HUES6 (cell line): ENCODE results near the gene CRTC1.

Experiments used
- H3K27ac ChIP-seq: 2 replicates; pipeline ENCODE4 v1.7.0; 2013; ENCODE audit warnings: low read depth, mild to moderate bottlenecking, low read length, inconsistent platforms
- H3K27me3 ChIP-seq: 2 replicates; pipeline ENCODE4 v1.6.1; 2013; ENCODE audit warnings: low read length; ENCODE audit not compliant: control insufficient read depth, insufficient read depth
- H3K36me3 ChIP-seq: 2 replicates; pipeline ENCODE4 v1.6.1; 2013; ENCODE audit warnings: low read length; ENCODE audit not compliant: control insufficient read depth, insufficient read depth
- H3K4me1 ChIP-seq: 2 replicates; pipeline ENCODE4 v1.6.1; 2013; ENCODE audit warnings: low read length; ENCODE audit not compliant: control insufficient read depth, insufficient read depth
- H3K4me3 ChIP-seq: 2 replicates; pipeline ENCODE4 v1.5.1; 2013; ENCODE audit warnings: low read depth, low read length
- H3K9ac ChIP-seq: one replicate; pipeline ENCODE4 v1.6.1; 2013; ENCODE audit warnings: mild to moderate bottlenecking, low read length
- H3K9me3 ChIP-seq: 2 replicates; pipeline ENCODE4 v1.6.1; 2013; ENCODE audit warnings: low read depth, low read length; ENCODE audit not compliant: control insufficient read depth, insufficient read depth

The CRTC1 gene

DNA sequence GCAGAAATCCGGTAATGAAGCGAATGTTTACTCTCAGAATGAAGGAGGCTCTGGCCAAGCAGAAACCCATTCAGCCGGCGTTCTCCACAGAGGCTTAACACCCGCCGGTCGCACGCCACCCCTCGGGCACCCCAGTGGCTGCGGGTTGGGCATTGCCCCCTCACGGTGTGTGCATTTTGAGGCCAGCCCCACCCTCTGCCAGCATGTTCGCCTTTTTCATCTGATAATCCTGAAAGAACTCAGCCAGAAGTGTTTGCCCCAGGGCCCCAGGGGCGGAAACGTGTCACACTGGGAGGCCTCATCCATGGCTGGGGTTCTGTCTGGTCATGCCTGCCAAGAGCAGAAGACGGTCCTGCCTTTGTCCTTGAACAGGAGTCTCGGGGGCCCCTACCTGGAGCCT lies 73.4 kb downstream of the CRTC1 start:
- no peaks in the 10 kb centered on the region; the same call in 1 of the 2 replicates for H3K4me1 ChIP-seq
- H3K27ac ChIP-seq, result no peak overlapping the region
- H3K9me3 ChIP-seq, result no peaks in the 10 kb centered on the region
- H3K9ac ChIP-seq, result no peak overlapping the region
- H3K36me3 ChIP-seq, result peaks cover 6% of the 10 kb centered on the region; the same call in 1 of the 2 replicates
- no peak overlapping the region for H3K4me3 ChIP-seq
- no peaks in the 10 kb centered on the region for H3K27me3 ChIP-seq

DNA sequence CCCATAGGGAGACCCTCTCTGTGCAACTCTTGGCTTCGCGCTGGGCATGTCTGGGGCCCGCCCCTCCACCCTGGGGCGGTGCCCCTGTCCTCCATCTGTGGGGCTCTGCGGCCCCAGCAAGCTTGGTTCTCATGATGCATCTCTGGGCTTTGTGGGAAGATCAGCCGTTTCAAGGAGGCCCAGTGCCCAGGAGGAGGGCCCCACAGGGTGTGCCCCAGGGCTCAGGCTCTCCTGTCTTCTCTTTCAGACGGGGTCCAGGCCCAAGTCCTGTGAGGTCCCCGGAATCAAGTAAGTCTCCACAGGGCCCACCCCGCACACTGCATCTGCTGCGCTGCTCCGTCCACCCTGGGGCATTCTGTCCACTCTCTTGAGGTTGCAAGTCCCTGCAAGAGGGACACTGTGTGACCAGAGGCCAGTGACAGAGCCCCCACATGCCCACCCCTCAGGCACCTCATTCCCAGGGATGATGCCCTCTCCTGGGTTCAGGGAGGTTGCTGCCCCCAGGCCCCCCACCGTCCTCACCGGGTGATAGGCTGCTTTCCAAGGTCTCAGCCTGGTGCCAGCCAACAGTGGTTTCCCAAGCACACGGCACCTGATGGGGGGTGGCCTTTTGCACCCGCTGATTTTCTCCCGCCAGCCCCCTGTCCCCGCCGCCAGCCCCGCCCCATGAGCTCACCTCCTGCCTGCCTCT lies 76.0 kb downstream of the CRTC1 start:
- Histone ChIP-seq H3K9me3 (no peaks in the 10 kb centered on the region), H3K4me3 (no peak overlapping the region), H3K9ac (no peak overlapping the region), H3K36me3 (no peaks in the 10 kb centered on the region), H3K4me1 (peaks cover 4% of the 10 kb centered on the region; the same call in 1 of the 2 replicates), H3K27me3 (peaks cover 12% of the 10 kb centered on the region), H3K27ac (no peak overlapping the region)

DNA sequence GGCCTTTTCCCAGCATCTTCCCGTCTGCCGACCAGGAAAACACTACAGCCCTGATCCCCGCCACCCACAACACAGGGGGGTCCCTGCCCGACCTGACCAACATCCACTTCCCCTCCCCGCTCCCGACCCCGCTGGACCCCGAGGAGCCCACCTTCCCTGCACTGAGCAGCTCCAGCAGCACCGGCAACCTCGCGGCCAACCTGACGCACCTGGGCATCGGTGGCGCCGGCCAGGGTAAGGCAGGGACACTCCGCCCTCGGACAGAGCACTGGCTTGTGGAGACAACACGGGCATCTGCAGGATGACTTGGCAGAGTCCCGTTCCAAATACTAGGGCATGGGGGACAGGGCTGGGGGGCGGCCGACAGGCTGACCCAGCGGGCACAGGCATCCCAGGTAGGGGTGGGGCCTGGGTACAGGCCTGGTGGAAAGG lies 76.5 kb downstream of the CRTC1 start:
- H3K27me3 ChIP-seq, result peaks cover 16% of the 10 kb centered on the region
- H3K4me3 ChIP-seq, result no peak overlapping the region
- H3K9me3 ChIP-seq, result no peaks in the 10 kb centered on the region
- H3K9ac ChIP-seq, result no peak overlapping the region
- peaks cover 4% of the 10 kb centered on the region; the same call in 1 of the 2 replicates for H3K4me1 ChIP-seq
- no peak overlapping the region for H3K27ac ChIP-seq
- H3K36me3 ChIP-seq, result no peaks in the 10 kb centered on the region

DNA sequence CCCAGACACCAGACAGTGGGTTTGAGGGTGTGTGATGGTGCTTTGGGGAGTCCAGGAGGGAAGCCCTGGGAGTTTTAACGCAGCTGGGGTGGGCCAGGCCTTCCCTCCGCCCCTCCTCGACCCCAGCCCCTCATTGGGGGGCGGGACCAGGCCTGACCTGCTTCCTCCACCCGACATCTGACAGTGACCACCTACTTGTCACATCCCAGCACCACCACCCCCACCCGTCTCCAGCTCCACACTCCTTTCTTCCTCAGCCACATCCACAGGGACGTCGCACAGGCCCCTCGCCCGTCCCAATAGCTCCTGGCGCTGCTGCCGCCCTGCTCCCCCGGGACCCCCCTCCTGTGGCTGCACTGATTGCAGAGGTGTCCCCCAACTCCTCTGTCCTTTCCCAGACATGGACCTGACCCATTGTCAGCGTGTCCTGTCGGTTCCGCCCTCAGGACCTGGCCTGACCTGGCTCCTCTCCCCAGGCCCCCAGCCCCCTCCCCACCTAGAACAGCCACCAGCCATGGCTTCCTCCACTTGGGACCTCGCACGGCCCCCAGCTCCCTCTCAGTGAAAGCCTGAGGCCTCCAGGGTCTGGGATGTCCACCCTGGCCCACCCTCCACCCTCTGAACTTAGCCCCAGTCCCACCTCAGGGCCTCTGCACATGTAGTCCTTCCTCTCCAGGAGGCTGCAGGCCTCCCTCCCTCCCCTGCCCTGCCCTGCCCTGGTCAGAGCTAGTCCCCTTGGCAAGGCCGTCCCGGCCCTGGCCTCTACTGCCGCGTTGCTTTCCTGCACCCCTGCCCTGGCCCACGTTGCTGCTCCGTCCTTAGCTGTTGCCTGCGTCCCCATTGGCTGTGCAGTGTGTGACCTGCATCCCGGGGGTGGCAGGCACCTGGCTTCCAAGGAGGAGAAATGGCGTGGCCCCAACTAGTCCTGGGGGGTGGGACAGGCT lies 77.2 kb downstream of the CRTC1 start:
- Histone ChIP-seq H3K9me3 (no peaks in the 10 kb centered on the region), H3K4me3 (no peak overlapping the region), H3K27me3 (peaks cover 21% of the 10 kb centered on the region), H3K9ac (no peak overlapping the region), H3K36me3 (no peaks in the 10 kb centered on the region), H3K27ac (no peak overlapping the region), H3K4me1 (peaks cover 4% of the 10 kb centered on the region; the same call in 1 of the 2 replicates)

DNA sequence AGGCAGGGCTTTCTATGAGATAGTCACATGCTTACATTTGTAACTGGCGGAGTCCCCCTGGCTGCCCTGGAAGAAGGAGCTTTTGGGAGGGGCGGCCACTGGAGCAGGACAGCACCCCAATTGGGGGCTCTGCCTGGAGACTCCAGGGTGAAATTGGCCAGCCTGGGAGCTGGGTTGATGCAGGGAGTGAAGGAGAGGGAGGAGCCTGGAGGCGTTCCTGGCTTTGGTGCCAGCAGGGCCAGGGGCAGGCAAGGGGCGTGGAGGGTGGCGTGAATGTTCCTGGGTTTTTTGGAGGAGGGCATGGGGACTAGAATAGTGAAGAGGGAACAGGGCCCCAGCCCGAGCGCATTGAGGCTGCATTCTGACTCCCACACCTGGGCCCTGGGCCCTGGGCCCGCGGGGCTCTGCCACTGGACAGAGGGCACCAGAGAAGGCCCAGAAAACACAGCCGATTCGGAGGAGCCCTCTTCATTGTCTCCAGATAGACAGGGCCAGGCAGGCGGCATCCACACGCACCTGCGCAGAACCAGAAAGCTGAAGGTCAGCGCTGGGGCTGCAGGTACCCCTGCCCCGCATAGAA lies 78.1 kb downstream of the CRTC1 start:
- Histone ChIP-seq H3K27ac (no peak overlapping the region), H3K27me3 (peaks cover 21% of the 10 kb centered on the region), H3K9me3 (no peaks in the 10 kb centered on the region), H3K9ac (no peak overlapping the region), H3K4me1 (peaks cover 4% of the 10 kb centered on the region; the same call in 1 of the 2 replicates), H3K4me3 (no peak overlapping the region), H3K36me3 (no peaks in the 10 kb centered on the region)

DNA sequence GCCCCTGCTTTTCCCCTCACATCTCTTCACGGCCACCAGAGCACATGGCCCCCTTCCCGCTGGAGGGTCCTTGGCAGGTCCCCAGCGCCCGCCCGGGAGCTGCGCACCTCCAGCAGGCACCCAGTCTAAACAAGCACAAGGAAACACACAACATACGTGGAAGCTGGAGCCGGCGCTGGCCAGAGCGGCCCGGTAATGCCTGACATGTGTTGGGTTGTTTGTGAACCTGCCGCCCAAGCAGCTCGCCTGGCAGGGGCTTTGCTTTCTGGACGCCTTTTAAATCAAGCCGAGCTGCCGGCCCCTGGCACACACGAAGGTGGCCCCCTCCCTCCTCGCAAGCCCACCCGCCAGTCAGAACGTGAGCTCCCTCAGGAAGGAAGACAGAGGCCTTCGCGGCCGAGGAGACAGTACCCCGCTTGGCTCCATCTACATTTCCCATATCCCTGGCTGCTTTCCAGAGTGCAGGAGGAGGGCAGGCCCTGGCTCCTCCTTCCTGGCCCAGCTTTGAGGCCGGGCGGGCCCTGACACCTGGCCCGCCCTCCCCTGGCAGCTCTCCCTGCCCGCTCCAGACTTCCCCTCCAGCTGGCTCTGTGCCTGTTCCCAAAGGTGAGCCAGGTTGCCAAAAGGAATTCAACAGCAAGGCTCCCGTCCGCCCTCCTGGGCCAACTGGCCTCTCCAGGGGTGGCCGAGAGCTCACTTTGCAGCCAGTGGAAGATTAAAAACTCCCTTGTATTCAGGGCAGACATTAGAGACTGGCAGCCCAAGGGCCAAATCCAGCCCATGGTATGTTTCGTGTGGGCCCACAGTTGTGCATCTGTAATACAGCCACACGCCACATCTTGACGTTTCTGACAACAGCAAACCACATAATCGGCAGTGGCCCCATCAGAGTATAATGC lies 78.9 kb downstream of the CRTC1 start:
- no peak overlapping the region for H3K4me3 ChIP-seq
- H3K9ac ChIP-seq, result no peak overlapping the region
- 0 out of 2 replicates have a peak, but pooled peaks cover 4% of the 10 kb centered on the region for H3K4me1 ChIP-seq
- no peaks in the 10 kb centered on the region for H3K36me3 ChIP-seq
- H3K27me3 ChIP-seq, result peaks cover 24% of the 10 kb centered on the region
- H3K9me3 ChIP-seq, result no peaks in the 10 kb centered on the region
- H3K27ac ChIP-seq, result no peak overlapping the region

DNA sequence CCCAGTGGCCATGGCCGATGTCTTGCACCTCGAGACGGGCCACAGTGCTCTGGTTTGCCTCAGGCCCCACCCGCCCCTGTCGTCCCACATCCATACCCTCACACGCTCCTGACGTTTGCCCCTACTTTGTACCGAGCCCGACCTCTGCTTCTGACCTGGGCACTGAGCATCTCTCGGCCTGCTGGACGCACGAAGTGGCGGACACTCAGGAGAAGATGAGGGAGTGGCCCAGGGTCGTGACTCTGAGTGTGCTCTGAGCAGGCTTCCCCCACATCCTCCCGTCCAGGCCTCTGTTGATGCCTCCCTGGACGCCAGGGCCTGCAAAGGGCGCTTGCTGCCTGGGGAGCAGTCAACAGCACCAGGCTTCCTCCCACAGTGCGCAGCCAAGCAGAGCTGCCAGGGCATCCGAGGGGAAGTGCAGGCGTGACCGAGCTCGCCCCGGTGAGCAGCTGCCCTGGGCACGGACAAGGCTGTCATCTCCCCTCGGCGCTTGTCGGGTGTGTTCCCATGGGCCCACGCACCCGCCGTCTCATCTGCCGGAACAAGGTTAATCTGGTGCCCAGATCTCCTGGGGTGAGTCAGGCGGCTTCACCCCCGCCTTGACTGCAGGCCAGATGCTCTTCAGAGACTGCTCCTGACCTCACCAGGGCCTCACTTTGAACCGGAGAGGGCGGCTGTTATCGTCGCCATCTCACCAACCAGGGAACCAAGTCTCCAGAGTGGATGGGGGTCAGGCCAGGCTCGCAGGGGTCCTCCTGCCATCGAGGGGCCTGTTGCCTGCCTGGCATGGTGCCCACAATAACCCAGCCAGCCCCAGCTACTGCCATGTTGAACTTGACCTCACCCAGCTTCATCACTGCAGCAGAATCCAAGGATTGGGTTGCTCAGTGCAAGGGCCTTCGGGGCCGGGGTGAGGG lies 80.5 kb downstream of the CRTC1 start:
- H3K36me3 ChIP-seq, result no peaks in the 10 kb centered on the region
- H3K27me3 ChIP-seq, result peaks cover 36% of the 10 kb centered on the region
- H3K27ac ChIP-seq, result no peak overlapping the region
- H3K9me3 ChIP-seq, result no peaks in the 10 kb centered on the region
- H3K9ac ChIP-seq, result no peak overlapping the region
- H3K4me1 ChIP-seq, result peaks cover 8% of the 10 kb centered on the region; the same call in 1 of the 2 replicates
- H3K4me3 ChIP-seq, result no peak overlapping the region

DNA sequence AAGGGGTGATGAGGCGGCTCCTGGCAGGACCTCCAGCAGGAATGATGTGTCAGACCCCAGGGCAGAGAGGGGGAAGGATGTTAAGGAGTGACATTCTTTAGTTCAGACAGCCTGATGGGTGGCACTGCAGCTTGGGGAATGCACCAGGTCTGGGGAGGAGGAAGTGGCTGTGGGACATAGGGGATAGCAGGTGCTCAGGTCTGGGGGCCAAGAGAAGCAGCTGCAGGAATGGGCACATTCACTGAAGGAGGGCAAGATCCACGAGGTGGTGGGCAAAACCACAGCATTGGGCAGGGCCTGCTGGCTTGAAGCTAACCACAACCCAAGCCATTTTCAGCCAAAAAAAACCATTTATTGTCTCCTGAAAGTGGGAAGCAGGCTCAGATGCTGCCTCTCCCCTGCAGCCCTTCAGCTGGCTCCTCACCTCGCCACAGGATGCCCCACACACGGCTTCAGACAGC lies 81.1 kb downstream of the CRTC1 start:
- no peak overlapping the region for H3K27ac ChIP-seq
- no peak overlapping the region for H3K4me3 ChIP-seq
- no peaks in the 10 kb centered on the region for H3K36me3 ChIP-seq
- H3K4me1 ChIP-seq, result peaks cover 8% of the 10 kb centered on the region; the same call in 1 of the 2 replicates
- no peak overlapping the region for H3K9ac ChIP-seq
- H3K9me3 ChIP-seq, result no peaks in the 10 kb centered on the region
- peaks cover 43% of the 10 kb centered on the region for H3K27me3 ChIP-seq

DNA sequence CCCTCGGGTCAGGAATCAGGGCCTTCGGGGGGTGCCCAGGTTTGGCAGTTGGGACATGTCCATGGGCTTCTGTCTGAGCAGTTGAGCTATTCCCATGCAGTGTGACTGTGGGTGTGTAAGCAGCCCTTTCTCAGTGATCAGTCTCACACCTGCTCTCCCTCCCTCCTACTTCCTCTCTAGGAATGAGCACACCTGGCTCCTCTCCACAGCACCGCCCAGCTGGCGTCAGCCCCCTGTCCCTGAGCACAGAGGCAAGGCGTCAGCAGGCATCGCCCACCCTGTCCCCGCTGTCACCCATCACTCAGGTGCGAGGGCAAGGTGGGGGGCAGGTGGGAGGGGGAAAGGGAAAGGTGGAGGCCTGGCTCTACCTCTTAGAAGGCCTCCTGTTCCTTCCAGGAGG lies 81.7 kb downstream of the CRTC1 start:
- no peak overlapping the region for H3K4me3 ChIP-seq
- no peaks in the 10 kb centered on the region for H3K36me3 ChIP-seq
- H3K9me3 ChIP-seq, result no peaks in the 10 kb centered on the region
- H3K27ac ChIP-seq, result no peak overlapping the region
- H3K9ac ChIP-seq, result no peak overlapping the region
- peaks cover 8% of the 10 kb centered on the region; the same call in 1 of the 2 replicates for H3K4me1 ChIP-seq
- peaks cover 47% of the 10 kb centered on the region for H3K27me3 ChIP-seq
